Muscle layer of duodenum (tissue), 2 donors: ENCODE data around the gene CLTCL1.

ENCODE experiments used
- H3K27ac ChIP-seq: one replicate; pipeline ENCODE4 v1.7.0; 2013; ENCODE audit warnings: mild to moderate bottlenecking, low read length
- H3K27me3 ChIP-seq: one replicate; pipeline ENCODE4 v1.7.0; 2013; ENCODE audit warnings: low read depth, mild to moderate bottlenecking, control low read depth, low read length
- H3K36me3 ChIP-seq, 2 donors: one replicate each; pipeline ENCODE4 v1.7.0; 2013; ENCODE audit warnings: low read length in 2 of 2, control low read depth in 1 of 2, mild to moderate bottlenecking in 1 of 2; ENCODE audit not compliant: insufficient read depth in 2 of 2, control insufficient read depth in 1 of 2
- H3K4me1 ChIP-seq, 2 donors: one replicate each; pipeline ENCODE4 v1.7.0; 2013; ENCODE audit warnings: low read length in 2 of 2, mild to moderate bottlenecking in 2 of 2, control low read depth in 1 of 2, moderate library complexity in 1 of 2; ENCODE audit not compliant: insufficient read depth in 2 of 2, control insufficient read depth in 1 of 2
- H3K4me3 ChIP-seq, 2 donors: one replicate each; pipeline ENCODE4 v1.7.0; 2013; ENCODE audit warnings: low read length in 2 of 2, low read depth in 1 of 2, mild to moderate bottlenecking in 1 of 2
- H3K9me3 ChIP-seq, 2 donors: one replicate each; pipeline ENCODE4 v1.7.0; 2013; ENCODE audit warnings: low read length in 2 of 2, control low read depth in 1 of 2, mild to moderate bottlenecking in 1 of 2; ENCODE audit not compliant: control insufficient read depth in 1 of 2
- donor health status: healthy.

The CLTCL1 gene

GRCh38 chr22:19229600-19229999 lies 61.9 kb downstream of the CLTCL1 start:
- Histone ChIP-seq H3K9me3 (no peaks in the 10 kb centered on the region), H3K27ac (no peak overlapping the region), H3K27me3 (no peaks in the 10 kb centered on the region), H3K4me1 (no peaks in the 10 kb centered on the region), H3K4me3 (no peak overlapping the region), H3K36me3 (peaks cover 14 to 42% of the 10 kb centered on the region in 2 donors)

GRCh38 chr22:19228179-19228578 lies 63.3 kb downstream of the CLTCL1 start:
- H3K4me1 ChIP-seq: no peaks in the 10 kb centered on the region
- H3K4me3 ChIP-seq: no peak overlapping the region
- H3K27me3 ChIP-seq: no peaks in the 10 kb centered on the region
- H3K27ac ChIP-seq: no peak overlapping the region
- H3K36me3 ChIP-seq: peaks cover 14 to 52% of the 10 kb centered on the region in 2 donors
- H3K9me3 ChIP-seq: no peaks in the 10 kb centered on the region

GRCh38 chr22:19226428-19226827 lies 65.1 kb downstream of the CLTCL1 start:
- H3K27ac ChIP-seq: no peak overlapping the region
- H3K4me3 ChIP-seq: no peak overlapping the region
- no peaks in the 10 kb centered on the region for H3K9me3 ChIP-seq
- H3K4me1 ChIP-seq: no peaks in the 10 kb centered on the region
- peaks cover 5 to 57% of the 10 kb centered on the region in 2 donors for H3K36me3 ChIP-seq
- H3K27me3 ChIP-seq: no peaks in the 10 kb centered on the region

- Histone ChIP-seq H3K27ac (no peak overlapping the region), H3K4me3 (no peak overlapping the region), H3K36me3 (peaks cover 5 to 65% of the 10 kb centered on the region in 2 donors), H3K27me3 (no peaks in the 10 kb centered on the region), H3K4me1 (no peaks in the 10 kb centered on the region), H3K9me3 (no peaks in the 10 kb centered on the region)
These were observed 66.0 kb downstream of the CLTCL1 start for GRCh38 chr22:19225560-19225959.

- H3K27ac ChIP-seq: no peak overlapping the region
- H3K4me1 ChIP-seq: no peaks in the 10 kb centered on the region
- H3K4me3 ChIP-seq: no peak overlapping the region
- H3K9me3 ChIP-seq: no peaks in the 10 kb centered on the region
- no peaks in the 10 kb centered on the region for H3K27me3 ChIP-seq
- H3K36me3 ChIP-seq: peaks cover 5 to 71% of the 10 kb centered on the region in 2 donors
These were observed 66.5 kb downstream of the CLTCL1 start for GRCh38 chr22:19224985-19225384.

GRCh38 chr22:19224557-19224956 lies 67.0 kb downstream of the CLTCL1 start:
- H3K4me3 ChIP-seq: no peak overlapping the region
- no peak overlapping the region for H3K27ac ChIP-seq
- no peaks in the 10 kb centered on the region for H3K27me3 ChIP-seq
- H3K36me3 ChIP-seq: peaks cover 5 to 73% of the 10 kb centered on the region in 2 donors
- no peaks in the 10 kb centered on the region for H3K4me1 ChIP-seq
- H3K9me3 ChIP-seq: no peaks in the 10 kb centered on the region

- Histone ChIP-seq H3K9me3 (no peaks in the 10 kb centered on the region), H3K36me3 (peaks cover 5 to 63% of the 10 kb centered on the region in 2 donors), H3K27ac (no peak overlapping the region)
These were observed 67.9 kb downstream of the CLTCL1 start for GRCh38 chr22:19223617-19224016.

GRCh38 chr22:19223110-19223509 lies 68.4 kb downstream of the CLTCL1 start:
- Histone ChIP-seq H3K4me1 (no peaks in the 10 kb centered on the region), H3K4me3 (no peak overlapping the region), H3K27ac (no peak overlapping the region), H3K27me3 (no peaks in the 10 kb centered on the region), H3K36me3 (peaks cover 5 to 62% of the 10 kb centered on the region in 2 donors), H3K9me3 (no peaks in the 10 kb centered on the region)

More at GRCh38 chr22:19223617-19224016, 67.9 kb downstream of the CLTCL1 start:
- Histone ChIP-seq H3K4me1 (no peaks in the 10 kb centered on the region), H3K4me3 (no peak overlapping the region), H3K27me3 (no peaks in the 10 kb centered on the region)

- peaks cover 5 to 62% of the 10 kb centered on the region in 2 donors for H3K36me3 ChIP-seq
- no peaks in the 10 kb centered on the region for H3K27me3 ChIP-seq
- no peaks in the 10 kb centered on the region for H3K9me3 ChIP-seq
- H3K27ac ChIP-seq: no peak overlapping the region
- H3K4me3 ChIP-seq: no peak overlapping the region
- no peaks in the 10 kb centered on the region for H3K4me1 ChIP-seq
These were observed 69.1 kb downstream of the CLTCL1 start for GRCh38 chr22:19222242-19223005.

- H3K36me3 ChIP-seq: peaks cover 5 to 57% of the 10 kb centered on the region in 2 donors
- no peaks in the 10 kb centered on the region for H3K27me3 ChIP-seq
- no peaks in the 10 kb centered on the region for H3K4me1 ChIP-seq
- no peak overlapping the region for H3K27ac ChIP-seq
- H3K9me3 ChIP-seq: no peaks in the 10 kb centered on the region
- H3K4me3 ChIP-seq: no peak overlapping the region
These were observed 70.7 kb downstream of the CLTCL1 start for GRCh38 chr22:19220867-19221266.

GRCh38 chr22:19218541-19219233 lies 72.8 kb downstream of the CLTCL1 start:
- Histone ChIP-seq H3K36me3 (peaks cover 0 to 39% of the 10 kb centered on the region in 2 donors), H3K27ac (no peak overlapping the region), H3K9me3 (no peaks in the 10 kb centered on the region), H3K27me3 (no peaks in the 10 kb centered on the region), H3K4me1 (no peaks in the 10 kb centered on the region), H3K4me3 (no peak overlapping the region)
